SK-N-SH treated with all-trans-retinoic acid at 6 μM for 48 hours (cell line): ENCODE data around the gene UBR1.

ENCODE experiments used
- ATAC-seq: fragments of 200-7000 bp; cut with Tn5 transposase; 3 replicates; pipeline ENCODE4 v1.9.1; 2020; ENCODE audit warnings: mild to moderate bottlenecking, moderate library complexity
- ARNTL ChIP-seq: fragments of 450-650 bp; formaldehyde crosslinking; IDR thresholded peaks from 2 replicates; pipeline ENCODE4 v1.5.0; 2020; ENCODE audit warnings: low read depth, mild to moderate bottlenecking, moderate library complexity, borderline replicate concordance
- BACH2 ChIP-seq: fragments of 250-450 bp; sonication (Bioruptor Pico); IDR thresholded peaks from 2 replicates; pipeline ENCODE4 v1.9.0; 2021; ENCODE audit warnings: mild to moderate bottlenecking, borderline replicate concordance
- CREB5 ChIP-seq: fragments of 250-450 bp; sonication (Bioruptor Pico); IDR thresholded peaks from 2 replicates; pipeline ENCODE4 v1.5.1; 2020; ENCODE audit warnings: low read depth, mild to moderate bottlenecking, moderate library complexity
- CSDC2 ChIP-seq: fragments of 250-450 bp; sonication (Bioruptor Pico); IDR thresholded peaks from 2 replicates; pipeline ENCODE4 v1.5.0; 2020; ENCODE audit warnings: mild to moderate bottlenecking, moderate library complexity
- CSRNP3 ChIP-seq: fragments of 250-450 bp; sonication (Bioruptor Pico); IDR thresholded peaks from 2 replicates; pipeline ENCODE4 v1.5.1; 2021; ENCODE audit warnings: mild to moderate bottlenecking, moderate library complexity
- ESRRG ChIP-seq: fragments of 250-450 bp; sonication (Bioruptor Pico); IDR thresholded peaks from 2 replicates; pipeline ENCODE4 v1.6.1; 2021; ENCODE audit warnings: mild to moderate bottlenecking
- GLIS3 ChIP-seq: fragments of 250-450 bp; sonication (Bioruptor Pico); IDR thresholded peaks from 2 replicates; pipeline ENCODE4 v1.5.0; 2020; ENCODE audit warnings: mild to moderate bottlenecking, moderate library complexity
- ISL1 ChIP-seq: fragments of 250-450 bp; sonication (Bioruptor Pico); IDR thresholded peaks from 2 replicates; pipeline ENCODE4 v2.1.2; 2022; ENCODE audit warnings: mild to moderate bottlenecking, moderate library complexity
- OSR1 ChIP-seq: fragments of 250-450 bp; sonication (Bioruptor Pico); IDR thresholded peaks from 2 replicates; pipeline ENCODE4 v1.8.0; 2022; ENCODE audit warnings: moderate library complexity, mild to moderate bottlenecking, inconsistent platforms
- PATZ1 ChIP-seq: fragments of 250-450 bp; sonication (Bioruptor Pico); IDR thresholded peaks from 2 replicates; pipeline ENCODE4 v1.8.0; 2020; ENCODE audit warnings: mild to moderate bottlenecking, moderate library complexity, borderline replicate concordance
- POU6F1 ChIP-seq: fragments of 250-450 bp; sonication (Bioruptor Pico); IDR thresholded peaks from 2 replicates; pipeline ENCODE4 v1.8.0; 2021; ENCODE audit warnings: low read depth, mild to moderate bottlenecking, moderate library complexity, borderline replicate concordance
- PPARA ChIP-seq: fragments of 250-450 bp; sonication (Bioruptor Pico); IDR thresholded peaks from 2 replicates; pipeline ENCODE4 v1.5.0; 2020; ENCODE audit warnings: mild to moderate bottlenecking, borderline replicate concordance
- RARB ChIP-seq: fragments of 250-450 bp; sonication (Bioruptor Pico); IDR thresholded peaks from 2 replicates; pipeline ENCODE4 v1.8.0; 2021; ENCODE audit warnings: mild to moderate bottlenecking, moderate library complexity
- TCF4 ChIP-seq: fragments of 250-450 bp; sonication (Bioruptor Pico); IDR thresholded peaks from 2 replicates; pipeline ENCODE4 v1.8.0; 2021; ENCODE audit warnings: mild to moderate bottlenecking, moderate library complexity, borderline replicate concordance
- TOX ChIP-seq: fragments of 250-450 bp; sonication (Bioruptor Pico); IDR thresholded peaks from 2 replicates; pipeline ENCODE4 v1.8.0; 2021; ENCODE audit warnings: mild to moderate bottlenecking, moderate library complexity, borderline replicate concordance
- TSHZ2 ChIP-seq: fragments of 250-450 bp; sonication (Bioruptor Pico); IDR thresholded peaks from 2 replicates; pipeline ENCODE4 v1.5.0; 2020; ENCODE audit warnings: mild to moderate bottlenecking, moderate library complexity
- ZC3H10 ChIP-seq: fragments of 250-450 bp; sonication (Bioruptor Pico); IDR thresholded peaks from 2 replicates; pipeline ENCODE4 v1.5.1; 2021; ENCODE audit warnings: mild to moderate bottlenecking, moderate library complexity
- ZFP3 ChIP-seq: fragments of 250-450 bp; sonication (Bioruptor Pico); IDR thresholded peaks from 2 replicates; pipeline ENCODE4 v1.5.0; 2020; ENCODE audit warnings: mild to moderate bottlenecking, moderate library complexity
- ZNF70 ChIP-seq: fragments of 450-650 bp; formaldehyde crosslinking; IDR thresholded peaks from 2 replicates; pipeline ENCODE4 v1.5.0; 2020; ENCODE audit warnings: mild to moderate bottlenecking, moderate library complexity
- ZNF8 ChIP-seq: fragments of 450-650 bp; formaldehyde crosslinking; IDR thresholded peaks from 2 replicates; pipeline ENCODE4 v1.5.0; 2020; ENCODE audit warnings: mild to moderate bottlenecking, moderate library complexity

The UBR1 gene

GRCh38 chr15:43048935-43049334 lies 56.9 kb downstream of the UBR1 start:
- no peak for ATAC-seq
- TF ChIP-seq TCF4 (CRISPR knock-in tag): no peak
- TF ChIP-seq PPARA (CRISPR knock-in tag): no peak
- TF ChIP-seq ZFP3 (CRISPR knock-in tag): no peak
- TF ChIP-seq ISL1 (CRISPR knock-in tag): no peak
- TF ChIP-seq TSHZ2 (CRISPR knock-in tag): no peak
- TF ChIP-seq ZNF8: no peak
- no peak for TF ChIP-seq TOX (CRISPR knock-in tag)
- TF ChIP-seq ZC3H10 (CRISPR knock-in tag): no peak
- TF ChIP-seq CSDC2: no peak
- no peak for TF ChIP-seq BACH2 (CRISPR knock-in tag)
- no peak for TF ChIP-seq CREB5
- TF ChIP-seq ARNTL (CRISPR knock-in tag): no peak
- no peak for TF ChIP-seq RARB (CRISPR knock-in tag)
- TF ChIP-seq CSRNP3 (CRISPR knock-in tag): no peak
- TF ChIP-seq PATZ1 (CRISPR knock-in tag): no peak
- TF ChIP-seq ZNF70: no peak

- TF ChIP-seq ESRRG (no peak), TOX (CRISPR knock-in tag) (no peak), POU6F1 (CRISPR knock-in tag) (no peak), CSDC2 (no peak), CREB5 (no peak), GLIS3 (CRISPR knock-in tag) (no peak), OSR1 (CRISPR knock-in tag) (no peak), PATZ1 (CRISPR knock-in tag) (no peak)
- TF ChIP-seq, all 23 proteins: peak for 0
- ATAC-seq: no peak
Measured at GRCh38 chr15:43046484-43046883, 59.4 kb downstream of the UBR1 start.
